Smooth muscle cell (in vitro differentiated cells): ENCODE data around the gene TBC1D21. TPM values are rescaled to one million over a fixed set of nuclear protein-coding genes. Genes with fewer than 3 reads are reported as not detected.

Experiments used
- DNase-seq: peaks from one replicate; lab custom pipeline; 2025; ENCODE audit not compliant: unreplicated experiment; lab: John Stamatoyannopoulos, UW
- H2AFZ ChIP-seq: fragments of 200-600 bp; sonication (generic); 2 replicates; pipeline ENCODE4 v1.6.0; 2016; ENCODE audit warnings: antibody characterized with exemption, low read depth, mild to moderate bottlenecking
- H3F3A ChIP-seq: fragments of 200-600 bp; sonication (generic); 2 replicates; pipeline ENCODE4 v1.6.0; 2017; ENCODE audit warnings: antibody characterized with exemption, low read depth
- H3K27ac ChIP-seq: fragments of 200-600 bp; sonication (generic); 2 replicates; pipeline ENCODE4 v1.5.1; 2016; ENCODE audit warnings: low read depth, mild to moderate bottlenecking
- H3K27me3 ChIP-seq: fragments of 200-600 bp; sonication (generic); 2 replicates; pipeline ENCODE4 v1.6.1; 2016; ENCODE audit warnings: low read depth, mild to moderate bottlenecking
- H3K36me3 ChIP-seq: fragments of 200-600 bp; sonication (generic); 2 replicates; pipeline ENCODE4 v1.5.1; 2016; ENCODE audit warnings: low read depth
- H3K4me1 ChIP-seq: fragments of 200-600 bp; sonication (generic); 2 replicates; pipeline ENCODE4 v1.5.1; 2016; ENCODE audit warnings: low read depth
- H3K4me2 ChIP-seq: fragments of 200-600 bp; sonication (generic); 2 replicates; pipeline ENCODE4 v1.6.0; 2016; ENCODE audit warnings: mild to moderate bottlenecking
- H3K4me3 ChIP-seq: fragments of 200-600 bp; sonication (generic); 2 replicates; pipeline ENCODE4 v1.5.1; 2016; ENCODE audit warnings: mild to moderate bottlenecking
- H3K79me2 ChIP-seq: fragments of 200-600 bp; sonication (generic); 2 replicates; pipeline ENCODE4 v1.6.0; 2016; ENCODE audit warnings: low read depth, mild to moderate bottlenecking
- H3K9ac ChIP-seq: fragments of 200-600 bp; sonication (generic); 2 replicates; pipeline ENCODE4 v1.6.0; 2016; ENCODE audit warnings: low read depth
- H3K9me3 ChIP-seq: fragments of 200-600 bp; sonication (generic); replicated peaks from 2 replicates; pipeline ENCODE4 v1.5.1; 2016; ENCODE audit warnings: low read depth
- H4K20me1 ChIP-seq: fragments of 200-600 bp; sonication (generic); 2 replicates; pipeline ENCODE4 v1.6.0; 2016; ENCODE audit warnings: low read depth
- WGBS: methylation state at CpG from one replicate; pipeline ENCODE4 v1.1.7; 2016; ENCODE audit warnings: low lambda C conversion rate; 5-methylcytosine and 5-hydroxymethylcytosine counted together
- polyA plus RNA-seq: library from polyadenylated mRNA; unstranded; fragments of >200 nt; fragmentation: Nextera tagmentation; extraction: Ambion mirVana; gene quantifications from 2 replicates; pipeline ENCODE4 v1.2.1, GENCODE V29; 2016
- total RNA-seq: library from RNA; depleted of rRNA; stranded (reverse); fragments of >200 nt; gene quantifications from 2 replicates; pipeline ENCODE4 v1.2.3, GENCODE V29; 2014
- TF ChIP-seq, protein P1 (sequence below): fragments of 200-600 bp; sonication (generic); IDR thresholded peaks from 2 replicates; pipeline ENCODE4 v1.5.1; 2017; ENCODE audit warnings: borderline replicate concordance, mild to moderate bottlenecking, antibody characterized with exemption; ENCODE audit not compliant: insufficient read depth, poor library complexity, severe bottlenecking

The TBC1D21 gene
- total and polyA plus RNA-seq, 2 experiments from 2014 or later = not detected

DNA sequence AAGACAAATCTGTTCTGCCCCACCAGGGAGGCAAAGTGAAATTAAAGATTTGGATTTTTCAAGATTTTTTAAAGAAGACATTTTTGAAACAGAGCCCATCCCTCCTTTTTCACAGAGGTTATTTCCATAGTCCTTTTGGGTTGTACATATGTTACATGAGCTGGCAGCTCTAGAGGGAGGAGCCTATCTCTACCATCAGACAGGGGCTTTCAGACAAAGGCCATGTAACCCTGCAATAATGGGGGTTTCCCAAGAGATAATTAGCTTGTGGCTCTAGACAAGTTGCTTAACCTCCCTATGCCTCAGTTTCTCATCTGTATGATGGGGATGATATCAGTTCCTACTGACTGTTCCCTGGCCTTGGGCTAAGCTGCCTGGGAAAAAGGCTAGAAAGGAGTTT is 8.0 kb upstream of the TBC1D21 start:
- Histone ChIP-seq H3K27ac (no peak overlapping the region), H2AFZ (no peak overlapping the region), H4K20me1 (no peaks in the 10 kb centered on the region), H3K9ac (no peak overlapping the region), H3K4me1 (peaks cover 3% of the 10 kb centered on the region), H3K9me3 (no peaks in the 10 kb centered on the region), H3F3A (no peaks in the 10 kb centered on the region), H3K27me3 (peaks cover 50% of the 10 kb centered on the region), H3K79me2 (no peaks in the 10 kb centered on the region), H3K4me3 (no peak overlapping the region), H3K36me3 (no peaks in the 10 kb centered on the region), H3K4me2 (no peak overlapping the region)
- TF ChIP-seq, protein P1, sequence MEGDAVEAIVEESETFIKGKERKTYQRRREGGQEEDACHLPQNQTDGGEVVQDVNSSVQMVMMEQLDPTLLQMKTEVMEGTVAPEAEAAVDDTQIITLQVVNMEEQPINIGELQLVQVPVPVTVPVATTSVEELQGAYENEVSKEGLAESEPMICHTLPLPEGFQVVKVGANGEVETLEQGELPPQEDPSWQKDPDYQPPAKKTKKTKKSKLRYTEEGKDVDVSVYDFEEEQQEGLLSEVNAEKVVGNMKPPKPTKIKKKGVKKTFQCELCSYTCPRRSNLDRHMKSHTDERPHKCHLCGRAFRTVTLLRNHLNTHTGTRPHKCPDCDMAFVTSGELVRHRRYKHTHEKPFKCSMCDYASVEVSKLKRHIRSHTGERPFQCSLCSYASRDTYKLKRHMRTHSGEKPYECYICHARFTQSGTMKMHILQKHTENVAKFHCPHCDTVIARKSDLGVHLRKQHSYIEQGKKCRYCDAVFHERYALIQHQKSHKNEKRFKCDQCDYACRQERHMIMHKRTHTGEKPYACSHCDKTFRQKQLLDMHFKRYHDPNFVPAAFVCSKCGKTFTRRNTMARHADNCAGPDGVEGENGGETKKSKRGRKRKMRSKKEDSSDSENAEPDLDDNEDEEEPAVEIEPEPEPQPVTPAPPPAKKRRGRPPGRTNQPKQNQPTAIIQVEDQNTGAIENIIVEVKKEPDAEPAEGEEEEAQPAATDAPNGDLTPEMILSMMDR = no peak
- DNase-seq = no peak

DNA sequence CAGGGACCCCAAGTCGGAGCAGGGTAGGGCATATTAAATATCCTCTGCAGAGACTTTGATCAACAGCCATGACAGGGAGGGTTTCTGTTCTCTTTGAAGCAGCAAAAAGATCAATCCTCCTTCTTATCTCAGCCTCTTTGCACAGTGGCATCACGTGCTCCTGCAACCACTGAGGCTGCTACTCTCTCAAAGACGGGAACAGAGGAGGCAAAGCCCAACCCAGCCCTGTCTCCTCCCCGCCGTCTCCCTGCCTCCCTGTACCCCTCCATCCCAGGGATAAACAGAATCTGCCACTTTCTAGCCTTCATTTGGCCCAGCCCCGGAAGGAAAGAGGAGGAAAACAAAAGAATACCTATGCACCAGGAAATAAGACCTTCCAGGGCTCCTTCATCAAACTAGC is 7.5 kb upstream of the TBC1D21 start:
- no peak overlapping the region for H3K4me3 ChIP-seq
- H4K20me1 ChIP-seq = no peaks in the 10 kb centered on the region
- H3K9me3 ChIP-seq = no peaks in the 10 kb centered on the region
- DNase-seq = no peak
- 57% methylated on average over 6 of the region's 6 CpGs for WGBS
- H3K79me2 ChIP-seq = no peaks in the 10 kb centered on the region
- no peaks in the 10 kb centered on the region for H3F3A ChIP-seq
- no peak overlapping the region for H3K4me2 ChIP-seq
- H3K27me3 ChIP-seq = peaks cover 47% of the 10 kb centered on the region
- H3K36me3 ChIP-seq = no peaks in the 10 kb centered on the region
- no peak overlapping the region for H3K27ac ChIP-seq
- no peak overlapping the region for H3K9ac ChIP-seq
- TF ChIP-seq, protein P1 = no peak
- peaks cover 3% of the 10 kb centered on the region for H3K4me1 ChIP-seq
- H2AFZ ChIP-seq = no peak overlapping the region

DNA sequence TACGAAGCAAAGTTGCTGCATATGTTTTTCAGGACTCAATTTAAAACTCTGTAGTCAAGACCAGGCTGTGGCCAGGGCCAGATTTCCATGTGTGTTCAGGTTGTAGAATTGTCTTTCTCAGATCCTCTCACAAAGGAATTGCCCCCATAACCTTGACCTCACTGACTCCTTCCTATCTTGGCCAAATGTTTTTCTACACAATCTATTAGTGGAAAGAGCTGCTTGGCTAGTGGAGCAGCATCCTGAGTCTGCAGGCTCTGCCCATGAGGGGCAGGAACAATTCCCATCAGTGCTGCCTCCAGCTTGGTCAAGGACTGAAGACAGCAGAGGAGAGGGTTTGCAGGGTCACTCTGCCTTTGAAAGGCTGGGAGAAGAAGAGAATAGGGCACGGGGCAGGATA is 6.9 kb upstream of the TBC1D21 start:
- no peak overlapping the region for H2AFZ ChIP-seq
- H4K20me1 ChIP-seq = no peaks in the 10 kb centered on the region
- no peak overlapping the region for H3K9ac ChIP-seq
- TF ChIP-seq, protein P1 = no peak
- H3K27ac ChIP-seq = no peak overlapping the region
- DNase-seq = no peak
- no peaks in the 10 kb centered on the region for H3F3A ChIP-seq
- no peaks in the 10 kb centered on the region for H3K9me3 ChIP-seq
- 93% methylated on average over 2 of the region's 2 CpGs for WGBS
- H3K36me3 ChIP-seq = no peaks in the 10 kb centered on the region
- no peaks in the 10 kb centered on the region for H3K79me2 ChIP-seq
- peaks cover 49% of the 10 kb centered on the region for H3K27me3 ChIP-seq
- H3K4me1 ChIP-seq = peaks cover 3% of the 10 kb centered on the region
- no peak overlapping the region for H3K4me2 ChIP-seq
- no peak overlapping the region for H3K4me3 ChIP-seq

DNA sequence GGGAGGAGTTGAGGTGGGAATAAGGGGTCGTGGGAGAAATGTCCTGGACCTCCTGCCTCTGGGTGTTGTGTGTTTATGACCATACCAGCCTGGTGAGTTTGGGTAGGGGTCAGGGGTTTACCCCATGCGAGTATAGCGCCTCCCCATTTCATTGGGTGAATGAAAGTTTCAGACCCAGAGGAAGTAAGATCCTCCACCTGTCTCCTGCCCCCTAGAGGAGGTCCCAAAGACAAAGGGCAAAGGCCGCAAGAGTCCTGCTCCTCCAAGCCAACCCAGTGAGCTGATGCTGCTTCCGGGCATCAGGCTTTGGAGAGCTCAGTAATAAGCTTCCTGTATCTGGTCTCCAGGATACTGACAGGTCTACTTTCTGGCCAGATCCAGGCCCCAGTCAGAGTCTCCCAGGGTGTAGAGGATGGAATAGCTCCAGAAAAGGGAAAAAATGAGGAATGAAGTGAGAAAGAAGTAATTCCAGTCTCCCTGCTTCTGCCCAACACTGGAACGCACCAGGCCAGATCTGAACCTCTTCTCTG is 6.4 kb upstream of the TBC1D21 start:
- H2AFZ ChIP-seq = no peak overlapping the region
- H3K79me2 ChIP-seq = no peaks in the 10 kb centered on the region
- 41% methylated on average over 6 of the region's 6 CpGs for WGBS
- no peak overlapping the region for H3K4me3 ChIP-seq
- peaks cover 3% of the 10 kb centered on the region for H3K4me1 ChIP-seq
- no peaks in the 10 kb centered on the region for H3K36me3 ChIP-seq
- no peak overlapping the region for H3K9ac ChIP-seq
- H3K27ac ChIP-seq = no peak overlapping the region
- H3K4me2 ChIP-seq = no peak overlapping the region
- peaks cover 52% of the 10 kb centered on the region for H3K27me3 ChIP-seq
- no peaks in the 10 kb centered on the region for H4K20me1 ChIP-seq
- H3K9me3 ChIP-seq = no peaks in the 10 kb centered on the region
- TF ChIP-seq, protein P1 = no peak
- DNase-seq = no peak
- H3F3A ChIP-seq = no peaks in the 10 kb centered on the region
